ENCODE data around the gene DPAGT1.

DNA sequence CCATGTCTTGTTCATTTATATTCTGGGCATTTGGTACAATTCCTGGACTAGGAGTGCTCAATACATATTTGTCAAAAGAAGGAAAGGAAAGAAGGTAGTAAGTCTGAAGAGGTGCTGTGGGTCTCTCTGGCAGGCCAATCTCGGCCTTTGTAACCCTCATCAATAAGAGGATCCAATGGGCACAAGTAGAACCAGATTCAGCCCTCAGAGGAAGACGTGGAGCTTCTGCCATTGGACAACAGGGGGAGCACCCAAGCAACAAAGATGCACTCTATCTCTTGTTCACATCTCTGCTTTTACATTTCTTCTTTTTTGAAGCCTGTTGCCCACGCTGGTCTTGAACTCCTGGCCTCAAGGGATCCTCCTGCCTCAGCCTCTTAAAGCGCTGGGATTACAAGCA, 36.3 kb downstream of the DPAGT1 start:
- TF ChIP-seq CTCF (IDR thresholded peaks at IDR 0.05) (peak in 2 of 7 experiments; percentile 3 to 28), POLR2A (IDR thresholded peaks at IDR 0.05) (no peak)
